ENCODE measurements around the gene A1BG.

The A1BG gene, protein sequence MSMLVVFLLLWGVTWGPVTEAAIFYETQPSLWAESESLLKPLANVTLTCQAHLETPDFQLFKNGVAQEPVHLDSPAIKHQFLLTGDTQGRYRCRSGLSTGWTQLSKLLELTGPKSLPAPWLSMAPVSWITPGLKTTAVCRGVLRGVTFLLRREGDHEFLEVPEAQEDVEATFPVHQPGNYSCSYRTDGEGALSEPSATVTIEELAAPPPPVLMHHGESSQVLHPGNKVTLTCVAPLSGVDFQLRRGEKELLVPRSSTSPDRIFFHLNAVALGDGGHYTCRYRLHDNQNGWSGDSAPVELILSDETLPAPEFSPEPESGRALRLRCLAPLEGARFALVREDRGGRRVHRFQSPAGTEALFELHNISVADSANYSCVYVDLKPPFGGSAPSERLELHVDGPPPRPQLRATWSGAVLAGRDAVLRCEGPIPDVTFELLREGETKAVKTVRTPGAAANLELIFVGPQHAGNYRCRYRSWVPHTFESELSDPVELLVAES
- 1.2 to 2.5 reads per million in 2 donors for total RNA-seq

- DNase-seq = no peak
Observed at GRCh38 chr19:58352760-58353671, at the start of gene A1BG. Gene A1BG, minus strand, starts transcription at chr19:58353492. Its CDS starts 55 bp downstream, at chr19:58353437.

- DNase-seq = no peak
Observed at GRCh38 chr19:58401840-58402421, 48.6 kb upstream of the A1BG start.

- DNase-seq = peak; percentile 95 to 100 (median 99)
Observed at GRCh38 chr19:58400916-58401839, 47.9 kb upstream of the A1BG start.

- DNase-seq = no peak
Observed at GRCh38 chr19:58400316-58400915, 47.1 kb upstream of the A1BG start.

GRCh38 chr19:58399903-58400302 lies 46.6 kb upstream of the A1BG start:
- DNase-seq = no peak

GRCh38 chr19:58398545-58398944 lies 45.3 kb upstream of the A1BG start:
- DNase-seq = no peak

DNA sequence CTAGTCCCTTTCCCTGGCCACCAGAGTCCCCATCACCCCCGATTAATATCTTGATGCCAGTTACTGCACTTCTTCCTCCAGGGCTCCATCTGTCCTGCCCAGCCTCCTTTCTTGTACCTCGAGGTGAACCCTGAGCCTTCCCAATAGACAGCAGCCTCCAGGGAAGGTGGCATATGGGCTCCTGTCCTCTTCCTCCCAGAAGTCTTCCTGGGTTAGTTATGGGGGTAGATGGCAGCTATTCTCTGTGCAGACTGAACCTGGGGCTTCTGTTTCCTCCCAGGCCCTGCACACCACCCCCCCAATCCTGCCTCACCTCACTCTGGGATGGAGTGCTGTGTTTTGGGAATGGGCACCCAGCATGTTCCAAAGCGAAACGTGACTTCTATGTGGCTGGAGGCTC lies 44.8 kb upstream of the A1BG start:
- DNase-seq = no peak

DNA sequence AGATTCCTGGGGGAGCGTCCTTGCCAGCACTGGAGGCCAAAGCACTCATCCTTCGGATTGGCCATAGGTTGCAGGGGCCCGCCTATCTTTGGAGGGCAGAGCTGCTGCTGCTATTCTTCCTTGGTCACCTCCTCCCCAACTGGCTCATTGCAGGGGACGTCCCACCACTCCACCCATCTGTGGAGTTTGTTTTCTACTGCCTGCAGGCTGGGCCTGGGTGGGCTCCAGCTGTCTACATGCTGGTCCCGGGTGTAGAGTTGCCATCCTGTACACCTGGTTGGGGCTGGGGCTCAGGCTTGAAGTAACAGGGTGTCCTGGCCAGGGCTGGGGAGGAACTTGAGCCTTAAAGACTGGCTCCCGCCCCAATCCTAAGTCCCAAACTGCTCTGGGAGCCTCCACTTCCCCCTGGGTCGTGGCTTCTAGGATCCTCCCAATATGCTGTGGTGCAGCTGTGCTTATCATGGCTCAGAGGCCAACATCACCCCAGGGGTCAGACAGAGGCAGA lies 44.3 kb upstream of the A1BG start:
- no peak for DNase-seq

DNA sequence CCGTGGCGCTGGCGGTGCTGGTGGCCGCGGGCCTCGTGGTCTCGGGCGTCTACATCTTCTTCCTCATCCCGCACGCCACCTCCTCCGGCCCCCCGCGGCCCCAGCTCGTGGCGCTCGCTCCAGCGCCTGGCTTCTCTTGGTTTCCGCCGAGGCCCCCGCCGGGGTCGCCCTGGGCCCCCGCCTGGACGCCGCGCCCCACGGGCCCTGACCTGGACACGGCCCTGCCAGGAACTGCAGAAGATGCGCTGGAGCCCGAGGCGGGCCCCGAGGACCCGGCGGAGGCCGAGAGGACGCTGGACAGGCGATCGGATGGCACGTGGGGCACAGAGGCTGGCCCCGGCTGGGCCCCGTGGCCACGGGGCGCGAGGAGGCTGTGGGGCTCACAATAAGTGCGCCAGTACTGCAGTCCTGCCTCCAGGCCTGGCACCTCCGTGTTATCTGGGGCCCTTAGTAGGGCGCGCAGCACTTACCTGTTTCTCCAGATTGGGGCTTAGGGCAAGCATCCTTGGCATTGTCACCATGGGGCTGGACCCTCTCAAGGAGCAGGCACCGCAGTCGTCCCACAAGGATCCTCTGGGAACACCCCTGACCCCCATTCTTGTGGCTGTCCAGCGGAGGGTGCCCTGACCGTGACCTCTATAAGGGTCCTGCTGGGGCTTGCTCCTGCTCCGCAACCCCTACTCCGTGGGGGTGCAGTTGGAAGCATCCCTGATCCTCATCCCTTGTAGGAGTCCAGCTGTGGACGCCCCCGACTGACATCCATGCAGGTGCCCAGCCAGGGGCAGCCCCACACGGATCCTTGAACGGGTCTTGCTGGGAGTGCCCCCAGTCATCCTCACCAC lies 43.6 kb upstream of the A1BG start:
- DNase-seq = no peak

- no peak for DNase-seq
Observed at GRCh38 chr19:58395979-58396627, 42.8 kb upstream of the A1BG start.

- DNase-seq = no peak
Observed at GRCh38 chr19:58395220-58395978, 42.1 kb upstream of the A1BG start, which contains the start of gene RNF225. Gene RNF225, plus strand, starts transcription at chr19:58395656. Its CDS starts 434 bp downstream, at chr19:58396090.

GRCh38 chr19:58394821-58395219 lies 41.5 kb upstream of the A1BG start:
- no peak for DNase-seq

GRCh38 chr19:58393725-58394033 lies 40.4 kb upstream of the A1BG start:
- DNase-seq = no peak

- DNase-seq = no peak
Observed at GRCh38 chr19:58392945-58393724, 39.8 kb upstream of the A1BG start.

- peak in 1 of 5 experiments; percentile 27 for DNase-seq
Observed at GRCh38 chr19:58388175-58388526, 34.9 kb upstream of the A1BG start.

GRCh38 chr19:58387338-58388174 lies 34.3 kb upstream of the A1BG start:
- no peak for DNase-seq
